Uterus (tissue), 2 donors: ENCODE results near the gene CTCFL.

Experiments
- CTCF ChIP-seq, 4 experiments: fragments of 200-600 bp in 2 of 4; fragments of 450-650 bp in 2 of 4; sonication (generic) in 2 of 4; IDR thresholded peaks; one replicate each; pipeline ENCODE4 v1.5.1; 2016 to 2019; ENCODE audit warnings: antibody characterized with exemption in 4 of 4, mild to moderate bottlenecking in 2 of 4, moderate library complexity in 1 of 4
- POLR2A ChIP-seq, 2 donors: fragments of 450-650 bp; IDR thresholded peaks; one replicate each; pipeline ENCODE4 v1.6.1; 2016; ENCODE audit warnings: antibody characterized with exemption in 2 of 2, mild to moderate bottlenecking in 1 of 2, moderate library complexity in 1 of 2

GRCh38 chr20:57553376-57554018 lies 28.6 kb upstream of the CTCFL start:
- no peak for TF ChIP-seq CTCF (IDR thresholded peaks at IDR 0.05)
- TF ChIP-seq POLR2A (IDR thresholded peaks at IDR 0.05), result no peak
